GM18511 (cell line): ENCODE results near the gene ZBTB42.
"Not testable (repeated sequence)": the region's sequence is repeated elsewhere in the genome, so short reads cannot be mapped to it uniquely, and the experiment has no call there.

Source experiments
- ATAC-seq: cut with Tn5 transposase; IDR thresholded peaks from one replicate; pipeline ENCODE4 v1.9.1; 2021; ENCODE audit warnings: mild to moderate bottlenecking, moderate library complexity; ENCODE audit not compliant: unreplicated experiment

ZBTB42 gene

GRCh38 chr14:104805941-104806624 lies 5.2 kb downstream of the ZBTB42 start:
- no peak for ATAC-seq

- no peak for ATAC-seq
Measured at GRCh38 chr14:104806625-104807465, 5.9 kb downstream of the ZBTB42 start.

DNA sequence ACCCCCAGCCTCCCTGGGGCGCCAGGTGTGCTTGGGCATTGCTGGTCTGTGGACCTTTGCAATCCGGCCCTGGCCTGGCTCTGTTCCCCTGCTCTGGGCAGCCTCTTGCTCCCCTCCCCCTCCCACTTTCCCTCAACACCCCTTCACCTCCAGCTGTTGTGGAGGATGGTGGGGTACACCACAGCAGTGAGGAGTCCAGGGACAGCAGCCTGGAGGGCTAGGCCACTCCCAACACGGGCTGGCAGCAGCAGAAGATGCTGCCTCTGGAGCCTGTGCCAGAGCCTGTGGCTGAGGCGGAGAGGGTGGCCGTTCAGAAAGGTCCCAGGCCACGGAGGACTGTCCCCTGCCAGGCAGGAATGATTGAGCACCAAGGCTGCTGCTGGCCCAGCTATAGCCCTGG lies 7.6 kb downstream of the ZBTB42 start:
- no peak for ATAC-seq

DNA sequence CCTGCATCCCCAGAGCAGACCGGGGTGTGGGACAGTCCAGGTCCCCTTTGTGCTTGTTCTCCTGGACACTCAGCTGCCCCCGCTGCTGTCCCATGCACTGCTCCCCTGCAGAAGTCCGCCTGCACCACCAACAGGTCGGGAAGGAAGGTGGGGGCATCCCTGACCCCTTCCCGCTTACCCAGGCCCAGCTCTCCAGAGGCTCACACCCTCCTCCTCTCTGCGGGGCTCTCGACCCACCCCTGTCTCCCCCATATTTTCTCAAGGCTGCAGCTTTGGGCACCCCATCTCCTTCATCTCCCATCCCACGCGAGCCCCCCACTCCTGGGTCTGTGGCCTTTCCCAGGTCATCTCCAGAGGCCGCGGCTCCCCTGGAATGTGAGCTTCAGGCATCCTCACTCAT lies 9.4 kb downstream of the ZBTB42 start:
- no peak for ATAC-seq

DNA sequence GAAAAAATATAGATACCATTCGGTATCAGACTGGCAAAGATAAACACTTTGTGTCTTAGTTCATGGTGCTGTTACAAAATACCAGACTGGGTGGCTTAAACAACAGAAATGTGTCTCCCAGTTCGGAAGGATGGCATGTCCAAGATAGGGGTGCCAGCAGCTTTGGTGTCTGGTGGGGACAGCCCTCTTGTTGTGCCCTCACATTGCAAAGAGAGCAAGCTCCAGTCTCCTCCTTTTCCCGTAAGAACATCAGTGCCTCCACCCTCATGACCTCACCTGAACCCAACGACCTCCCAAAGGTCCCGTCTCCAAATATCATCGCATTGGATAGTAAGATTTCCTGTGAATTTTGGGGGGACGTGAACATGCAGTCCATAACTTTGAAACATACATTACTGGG lies 12.4 kb downstream of the ZBTB42 start:
- no peak for ATAC-seq

DNA sequence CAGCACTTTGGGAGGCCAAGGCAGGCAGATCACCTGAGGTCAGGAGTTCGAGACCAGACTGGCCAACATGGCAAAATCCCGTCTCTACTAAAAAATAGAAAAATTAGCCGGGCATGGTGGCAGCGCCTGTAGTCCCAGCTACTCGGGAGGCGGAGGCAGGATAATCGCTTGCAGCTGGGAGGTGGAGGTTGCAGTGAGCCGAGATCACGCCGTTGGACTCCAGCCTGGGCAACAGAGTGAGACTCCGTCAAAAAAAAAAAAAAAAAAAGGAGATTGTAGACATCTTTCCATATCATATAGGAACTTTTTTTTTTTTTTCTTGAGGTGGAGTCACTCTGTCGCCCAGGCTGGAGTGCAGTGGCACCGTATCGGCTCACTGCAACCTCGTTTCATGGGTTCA lies 13.8 kb downstream of the ZBTB42 start:
- ATAC-seq, result not testable (repeated sequence)

- no peak for ATAC-seq
Measured at GRCh38 chr14:104816616-104816884, 15.6 kb downstream of the ZBTB42 start.

DNA sequence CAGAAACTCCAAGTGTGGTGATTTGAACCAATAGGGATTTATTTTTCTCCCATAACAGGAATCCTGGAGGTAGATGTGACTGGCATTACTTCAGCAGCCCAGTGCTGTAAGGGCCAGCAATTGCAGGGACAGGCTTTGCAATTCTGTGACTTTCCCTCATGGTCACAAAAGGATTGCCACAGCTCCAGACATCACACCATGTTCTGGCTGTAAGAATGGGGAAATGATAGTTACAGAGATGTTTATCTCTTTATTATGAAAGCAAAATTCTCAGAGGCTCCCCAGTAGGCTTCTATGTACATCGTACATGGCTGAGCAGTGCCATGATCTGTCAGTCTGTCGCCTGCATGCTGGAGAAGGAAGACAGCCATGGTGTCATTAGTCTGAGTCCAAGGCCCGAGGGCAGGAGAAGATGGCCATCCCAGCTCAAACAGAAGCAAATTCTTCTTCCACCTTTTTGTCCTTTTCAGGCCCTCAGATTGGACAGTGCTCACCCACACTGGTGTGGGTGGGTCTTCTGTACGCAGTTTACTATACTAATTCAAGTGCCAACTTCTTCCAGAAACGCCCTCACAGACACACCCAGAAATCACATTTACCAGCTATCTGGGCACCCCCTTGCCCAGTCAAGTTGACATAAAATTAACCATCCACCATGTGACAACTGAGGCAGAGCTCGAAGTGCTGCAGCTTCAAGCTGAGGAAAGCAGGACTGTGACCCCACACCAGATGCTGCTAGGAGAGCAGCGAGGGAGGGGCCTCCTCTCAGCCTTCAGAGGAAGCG lies 17.2 kb downstream of the ZBTB42 start:
- no peak for ATAC-seq

GRCh38 chr14:104818714-104819161 lies 17.8 kb downstream of the ZBTB42 start:
- no peak for ATAC-seq

DNA sequence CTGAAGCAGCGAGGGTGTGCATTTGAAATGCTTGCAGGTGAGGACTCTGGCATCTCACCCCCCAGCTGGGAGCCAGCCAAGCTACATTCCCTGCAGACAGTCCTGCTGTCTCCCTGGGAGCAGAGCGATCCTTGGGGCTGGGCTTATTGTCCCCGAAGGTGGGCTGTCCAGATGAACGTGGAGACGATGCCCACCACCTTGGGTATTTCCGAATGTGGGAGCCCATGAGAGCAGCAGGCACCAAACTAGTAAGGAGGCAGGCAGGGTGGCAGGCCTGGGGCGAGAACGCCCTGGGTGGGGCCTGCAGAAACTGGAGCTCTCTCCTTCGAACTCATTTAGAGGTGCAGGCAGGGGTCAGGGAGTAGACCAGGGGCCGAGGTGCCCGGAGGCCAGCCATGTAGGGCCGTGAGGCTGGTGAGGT lies 18.5 kb downstream of the ZBTB42 start:
- no peak for ATAC-seq

DNA sequence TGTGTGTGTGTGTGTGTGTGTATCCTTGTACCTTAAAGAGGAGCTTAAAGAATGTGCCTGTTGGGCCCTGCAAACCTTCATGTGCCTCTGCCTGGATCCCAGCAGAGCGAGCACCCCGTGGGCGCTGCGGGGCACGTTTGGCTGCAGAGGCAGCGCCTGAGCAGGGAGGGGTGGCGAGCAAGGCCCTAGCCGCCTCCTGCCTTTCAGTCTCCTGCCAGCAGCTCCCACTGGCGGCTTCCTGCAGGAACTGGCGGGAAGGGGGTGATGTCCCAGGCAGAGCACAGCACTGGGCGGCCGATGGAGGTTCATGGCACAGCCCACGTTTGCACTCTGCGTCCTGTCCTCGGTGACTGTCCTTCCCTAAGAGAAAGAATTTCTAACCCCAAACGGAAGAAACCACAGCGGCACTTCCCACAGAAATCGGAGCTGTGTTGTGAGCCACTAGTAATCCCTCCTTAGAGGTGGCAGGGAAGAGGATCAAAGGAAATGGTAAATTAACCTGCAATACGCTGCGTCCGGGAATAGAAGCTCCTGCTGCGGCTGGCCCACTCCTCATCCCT lies 19.8 kb downstream of the ZBTB42 start:
- ATAC-seq, result no peak

DNA sequence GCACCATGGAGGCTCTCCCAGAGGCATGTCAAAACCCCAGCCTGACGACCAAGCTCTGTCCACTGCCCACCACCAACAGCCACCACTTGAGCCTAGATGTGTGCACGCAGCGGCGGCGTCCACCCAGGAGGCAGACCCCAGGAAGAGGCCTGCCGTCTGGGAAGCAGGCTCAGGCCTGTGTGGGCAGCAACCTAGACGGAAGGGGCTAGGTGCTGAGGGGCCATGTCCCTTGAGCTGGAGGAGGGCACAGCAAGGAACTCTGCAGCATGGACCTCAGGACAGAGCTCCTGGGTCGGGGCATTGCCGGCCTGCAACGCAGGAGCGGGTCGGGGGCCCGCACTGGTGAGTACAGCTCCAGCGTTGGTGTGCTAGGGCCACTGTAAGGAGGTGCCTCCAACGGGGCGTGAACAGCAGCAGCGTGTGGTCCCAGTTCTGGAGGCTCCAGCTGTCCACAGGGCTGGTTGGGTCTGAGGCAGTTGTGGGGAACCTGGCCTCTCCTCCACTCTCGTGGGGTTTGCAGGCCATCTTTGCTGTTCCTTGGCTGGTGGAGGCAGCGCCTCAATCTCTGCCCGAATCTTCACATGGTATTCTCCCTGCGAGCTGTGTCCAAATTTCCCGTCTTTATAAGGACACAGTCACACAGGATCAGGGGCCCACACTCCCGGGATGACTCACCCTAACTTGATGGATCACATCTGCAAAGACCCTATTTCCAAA lies 20.5 kb downstream of the ZBTB42 start:
- ATAC-seq, result no peak

DNA sequence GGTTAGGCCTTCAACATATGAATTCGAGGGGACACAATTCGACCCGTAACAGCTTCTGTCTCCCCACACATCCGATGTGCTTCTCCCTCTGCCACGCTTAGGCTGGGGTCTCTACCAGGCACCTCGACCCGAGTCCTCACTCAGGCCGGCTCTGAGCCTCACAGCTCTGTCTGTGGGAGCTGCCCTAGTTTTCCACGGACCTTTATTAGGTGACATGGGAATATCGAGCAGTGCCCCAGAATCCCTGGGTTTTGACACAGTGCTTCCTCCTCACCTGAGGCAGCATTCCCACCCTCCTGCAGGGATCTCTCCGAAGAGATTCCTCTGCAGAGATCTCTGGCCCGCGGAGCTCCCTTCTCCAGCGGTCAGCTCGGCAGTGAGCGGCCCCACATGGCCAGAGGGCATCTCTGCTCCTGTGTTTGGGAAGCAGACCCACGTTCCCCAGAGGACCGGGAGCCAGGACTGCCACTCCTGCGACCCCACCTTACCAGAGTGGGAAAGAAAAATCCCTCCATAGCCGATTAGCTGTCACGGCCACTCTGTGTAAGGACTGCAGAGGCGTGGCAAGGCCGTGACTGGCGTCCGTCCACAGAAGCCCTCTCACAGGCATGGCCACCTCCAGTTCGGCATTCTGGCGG lies 21.2 kb downstream of the ZBTB42 start:
- no peak for ATAC-seq

DNA sequence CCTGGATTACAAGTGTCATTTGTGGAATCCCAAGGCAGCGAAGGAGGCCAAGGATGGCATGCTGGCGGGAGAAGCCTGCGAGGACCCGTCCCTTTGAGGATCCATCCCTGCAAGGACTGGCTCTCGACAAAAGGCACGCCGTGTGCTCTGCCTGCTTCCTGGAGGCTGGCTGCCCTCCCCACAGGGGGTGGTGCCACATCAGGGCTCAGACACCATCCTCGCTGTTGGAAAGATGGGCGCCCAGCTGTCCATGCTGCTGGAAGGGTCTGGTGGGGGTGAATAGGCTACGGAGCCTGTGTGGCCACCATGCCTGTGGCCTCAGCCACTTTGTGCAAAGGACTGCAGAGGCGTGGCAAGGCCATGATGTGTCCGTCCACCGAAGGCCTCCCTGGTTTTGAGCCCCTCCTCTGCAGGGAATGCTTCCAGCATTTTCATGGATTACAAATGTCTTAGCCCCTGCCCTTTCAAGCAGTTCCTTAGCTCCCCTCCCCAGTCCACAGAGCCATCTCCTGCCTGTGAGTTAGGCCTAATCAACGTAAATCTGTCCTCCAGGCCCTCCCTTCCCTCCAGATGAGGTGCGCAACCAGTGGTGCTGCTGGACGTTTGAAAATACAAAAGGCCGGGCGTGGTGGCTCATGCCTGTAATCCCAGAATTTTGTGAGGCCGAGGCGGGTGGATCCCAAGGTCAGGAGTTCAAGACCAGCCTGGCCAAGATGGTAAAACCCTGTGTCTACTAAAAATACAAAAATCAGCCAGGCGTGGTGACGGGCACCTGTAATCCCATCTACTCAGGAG lies 22.1 kb downstream of the ZBTB42 start:
- ATAC-seq, result no peak

GRCh38 chr14:104824353-104824997 lies 23.6 kb downstream of the ZBTB42 start:
- ATAC-seq, result no peak

DNA sequence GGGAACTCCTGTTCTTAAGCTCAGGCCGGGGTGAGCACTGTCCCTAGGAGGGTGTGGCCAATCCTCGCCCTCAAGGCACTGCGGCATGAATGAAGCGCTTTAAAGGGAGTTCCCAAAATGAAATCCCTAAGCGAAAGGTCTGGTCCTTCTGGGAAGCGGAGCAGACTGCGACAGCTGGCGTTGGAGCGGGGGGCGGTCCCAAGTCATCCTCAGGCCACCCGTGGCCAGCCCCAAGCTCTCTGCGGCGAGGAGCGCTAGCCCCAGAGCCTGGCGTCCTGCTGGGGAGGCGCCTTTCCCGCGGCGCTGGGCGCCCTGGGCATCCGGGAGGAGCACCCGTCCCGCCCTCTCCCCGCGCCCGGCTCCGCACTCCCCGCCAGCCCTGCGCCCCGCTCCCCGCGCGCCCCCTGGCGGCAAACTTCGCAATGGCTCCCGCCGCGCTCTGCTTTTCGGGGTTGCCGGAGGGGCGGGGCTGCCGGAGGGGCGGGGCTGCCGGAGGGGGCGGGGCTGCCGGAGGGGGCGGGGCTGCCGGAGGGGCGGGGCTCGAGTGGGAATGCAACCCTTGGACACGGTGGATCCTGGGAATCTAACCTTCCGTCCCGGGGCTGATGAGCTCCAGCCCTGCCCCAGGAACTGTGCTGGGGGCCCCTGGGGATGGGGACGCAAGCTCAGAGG lies 25.4 kb downstream of the ZBTB42 start:
- ATAC-seq, result peak; percentile 72

DNA sequence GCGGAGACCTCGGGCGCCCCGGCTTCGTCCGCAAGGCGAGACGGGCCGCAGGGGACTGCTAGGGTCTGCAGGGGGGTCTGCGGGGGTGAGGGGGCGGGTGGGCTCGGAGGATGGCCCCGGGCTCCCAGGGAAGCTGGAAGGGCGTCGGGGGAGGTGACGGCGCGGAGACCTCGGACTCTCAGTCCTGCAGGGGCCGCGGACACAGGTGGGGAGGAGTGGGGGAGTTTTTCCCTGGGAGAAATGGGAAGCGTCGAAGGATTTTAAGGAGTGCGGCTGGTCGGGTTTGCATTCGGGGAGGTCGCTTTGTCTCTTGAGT lies 25.9 kb downstream of the ZBTB42 start:
- no peak for ATAC-seq

DNA sequence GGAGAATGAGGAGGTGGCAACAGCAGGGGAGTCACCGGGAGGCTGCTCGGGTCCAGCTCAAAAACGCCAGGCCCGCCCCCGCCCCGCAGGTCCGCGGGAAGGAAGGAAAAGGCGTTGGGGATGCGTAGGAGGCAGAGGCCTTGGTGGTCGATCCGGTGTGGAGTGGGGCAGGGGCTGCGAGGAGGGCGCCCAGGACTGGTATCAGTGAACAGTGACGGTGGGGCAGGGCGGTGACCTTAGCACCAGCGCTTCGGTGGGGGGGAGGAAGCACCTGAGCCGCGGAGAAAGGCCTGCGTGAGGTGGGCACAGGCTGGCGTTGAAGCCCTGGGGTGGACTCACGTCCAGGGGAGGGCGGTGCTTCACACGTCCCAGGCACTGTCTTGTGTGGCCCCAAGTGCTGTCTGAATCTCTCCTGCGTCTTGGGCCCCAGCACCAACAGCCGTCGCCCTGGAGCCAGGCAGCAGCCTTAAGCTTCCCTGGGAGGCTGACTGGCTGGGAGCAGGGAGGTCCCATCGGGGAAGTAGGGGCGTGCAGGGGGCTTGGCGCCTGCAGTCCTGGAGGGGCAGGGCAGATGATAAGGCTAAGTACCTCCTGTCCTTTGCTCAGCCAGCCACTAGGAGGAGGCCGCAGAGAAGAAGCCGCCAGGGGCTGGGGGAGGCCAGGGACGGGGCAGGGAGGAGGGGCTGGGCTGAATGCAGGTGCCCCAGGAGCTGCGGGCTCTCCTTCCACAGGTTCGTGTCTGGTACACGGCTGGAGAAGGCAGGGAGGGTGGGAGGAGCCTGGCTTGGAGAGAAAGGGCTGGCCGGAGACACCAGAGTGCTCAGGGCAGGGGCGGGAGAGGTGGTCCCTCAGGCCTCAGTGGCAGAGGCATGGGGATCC lies 26.5 kb downstream of the ZBTB42 start:
- ATAC-seq, result no peak
